ENCODE data around the gene BRMS1L.

- TF ChIP-seq CTCF (IDR thresholded peaks at IDR 0.05), result no peak
- TF ChIP-seq ZFX (IDR thresholded peaks at IDR 0.05; ENCODE audit: borderline replicate concordance), result no peak
These were observed 9.3 kb downstream of the BRMS1L start for GRCh38 chr14:35835208-35835982.
